HepG2 (cell line): ENCODE results near the gene SOAT2. TPM values are rescaled to one million over a fixed set of nuclear protein-coding genes. Genes with fewer than 3 reads are reported as not detected.
A peak's percentile ranks its signal among the peaks of the same experiment; 100 is the strongest.

ENCODE experiments used
- BCL6 ChIP-seq: IDR thresholded peaks from 2 replicates; pipeline ENCODE4 v1.6.1; 2016; ENCODE audit warnings: missing genetic modification reagents, missing compliant biosample characterization
- EHMT2 ChIP-seq: fragments of 200-600 bp; sonication (generic); IDR thresholded peaks from 2 replicates; pipeline ENCODE4 v1.7.0; 2017; ENCODE audit warnings: antibody characterized with exemption, low read depth, low read length, borderline replicate concordance
- EP300 ChIP-seq, 3 experiments: sonication (generic) in 1 of 3; formaldehyde crosslinking in 1 of 3; IDR thresholded peaks; 2 replicates each; pipeline versions ENCODE4 v1.5.1 to v1.6.1; 2011 to 2020; ENCODE audit warnings: low read depth in 2 of 3, low read length in 2 of 3, borderline replicate concordance in 1 of 3, improper control_type of control experiment in 1 of 3, mild to moderate bottlenecking in 1 of 3, missing genetic modification reagents in 1 of 3, moderate library complexity in 1 of 3
- FOSL1 ChIP-seq: sonication (generic); formaldehyde crosslinking; IDR thresholded peaks from 2 replicates; pipeline ENCODE4 v1.9.0; 2021; ENCODE audit warnings: missing genetic modification reagents, borderline replicate concordance
- FOXA1 ChIP-seq, 2 experiments: fragments of 450-650 bp in 1 of 2; sonication (generic) in 1 of 2; formaldehyde crosslinking in 1 of 2; IDR thresholded peaks; 2 replicates each; pipeline versions ENCODE4 v1.4.0 to v1.6.1; 2016 to 2020; ENCODE audit warnings: missing genetic modification reagents in 1 of 2
- FOXA3 ChIP-seq: IDR thresholded peaks from 2 replicates; pipeline ENCODE4 v1.6.1; 2016; ENCODE audit warnings: missing genetic modification reagents, missing compliant biosample characterization
- FOXJ3 ChIP-seq: sonication (generic); formaldehyde crosslinking; IDR thresholded peaks from 2 replicates; pipeline ENCODE4 v1.4.0; 2020; ENCODE audit warnings: missing genetic modification reagents, mild to moderate bottlenecking, borderline replicate concordance
- HOXA3 ChIP-seq: sonication (generic); formaldehyde crosslinking; IDR thresholded peaks from 2 replicates; pipeline ENCODE4 v1.5.0; 2020; ENCODE audit warnings: missing genetic modification reagents
- MTA1 ChIP-seq: sonication (generic); formaldehyde crosslinking; IDR thresholded peaks from 2 replicates; pipeline ENCODE4 v1.4.0; 2020; ENCODE audit warnings: missing genetic modification reagents, mild to moderate bottlenecking, borderline replicate concordance
- MYC ChIP-seq: sonication (generic); formaldehyde crosslinking; IDR thresholded peaks from 2 replicates; pipeline ENCODE4 v1.9.0; 2021; ENCODE audit warnings: missing genetic modification reagents, borderline replicate concordance
- NR2C2 ChIP-seq: sonication (generic); formaldehyde crosslinking; IDR thresholded peaks from 2 replicates; pipeline ENCODE4 v1.4.0; 2020; ENCODE audit warnings: missing genetic modification reagents, mild to moderate bottlenecking, moderate library complexity, borderline replicate concordance
- NR2F2 ChIP-seq: IDR thresholded peaks from 2 replicates; pipeline ENCODE4 v1.6.1; 2012; ENCODE audit warnings: low read depth, inconsistent platforms, borderline replicate concordance
- NR2F6 ChIP-seq, 2 experiments: IDR thresholded peaks; 2 replicates each; pipeline ENCODE4 v1.6.1; 2016; ENCODE audit warnings: antibody characterized with exemption in 1 of 2, mild to moderate bottlenecking in 1 of 2
- RBFOX2 ChIP-seq: fragments of 200-400 bp; formaldehyde crosslinking; IDR thresholded peaks from 2 replicates; pipeline ENCODE4 v1.6.1; 2017; ENCODE audit warnings: low read depth, mild to moderate bottlenecking, low read length
- SALL1 ChIP-seq: sonication (generic); formaldehyde crosslinking; IDR thresholded peaks from 2 replicates; pipeline ENCODE4 v1.8.0; 2022; ENCODE audit warnings: mild to moderate bottlenecking, missing genetic modification reagents
- SIX4 ChIP-seq: sonication (generic); formaldehyde crosslinking; IDR thresholded peaks from 2 replicates; pipeline ENCODE4 v1.4.0; 2020; ENCODE audit warnings: missing genetic modification reagents
- SP5 ChIP-seq: IDR thresholded peaks from 2 replicates; pipeline ENCODE4 v1.6.1; 2016; ENCODE audit warnings: low read depth, borderline replicate concordance
- STAT5B ChIP-seq: sonication (generic); formaldehyde crosslinking; IDR thresholded peaks from 2 replicates; pipeline ENCODE4 v1.4.0; 2020; ENCODE audit warnings: missing genetic modification reagents
- TGIF2 ChIP-seq: IDR thresholded peaks from 2 replicates; pipeline ENCODE4 v1.6.1; 2016; ENCODE audit warnings: control low read depth, missing compliant biosample characterization
- U2AF1 ChIP-seq: fragments of 200-400 bp; formaldehyde crosslinking; optimal IDR thresholded peaks from 2 replicates; pipeline ENCODE3; 2017; ENCODE audit warnings: mild to moderate bottlenecking, low read depth, low read length
- ZNF619 ChIP-seq: sonication (generic); formaldehyde crosslinking; IDR thresholded peaks from 2 replicates; pipeline ENCODE4 v1.4.0; 2020; ENCODE audit warnings: mild to moderate bottlenecking, missing genetic modification reagents
- ZNF746 ChIP-seq: sonication (generic); formaldehyde crosslinking; IDR thresholded peaks from 2 replicates; pipeline ENCODE4 v1.8.0; 2022; ENCODE audit warnings: mild to moderate bottlenecking, missing genetic modification reagents
- ZNF788 ChIP-seq: sonication (generic); formaldehyde crosslinking; IDR thresholded peaks from 2 replicates; pipeline ENCODE4 v1.5.0; 2020; ENCODE audit warnings: mild to moderate bottlenecking, missing genetic modification reagents, borderline replicate concordance
- ZNF841 ChIP-seq: sonication (generic); formaldehyde crosslinking; IDR thresholded peaks from 2 replicates; pipeline ENCODE4 v1.8.1; 2023; ENCODE audit warnings: missing genetic modification reagents, borderline replicate concordance
- polyA plus RNA-seq, 8 experiments: library from polyadenylated mRNA; depleted of rRNA in 3 of 8; stranded (reverse) in 7 of 8; unstranded in 1 of 8; fragments of >200 nt; fragmentation: Illumina TruSeq in 4 of 8; extraction: Trizol in 4 of 8; gene quantifications; 2 replicates each; pipeline versions ENCODE4 v1.2.1 to v1.2.3, GENCODE V29; 2011 to 2016; ENCODE audit warnings: low read depth in 4 of 8, missing spikeins in 1 of 8, mixed read lengths in 1 of 8; ENCODE audit not compliant: insufficient read depth in 1 of 8
- total RNA-seq, 5 experiments: library from RNA; depleted of rRNA; stranded (reverse); fragments of >200 nt; fragmentation: Illumina TruSeq; extraction: Trizol; gene quantifications; 2 replicates each; pipeline ENCODE4 v1.2.3, GENCODE V29; 2016; ENCODE audit warnings: low read depth in 1 of 5
- TF ChIP-seq, protein P1 (sequence below): sonication (generic); formaldehyde crosslinking; IDR thresholded peaks from 2 replicates; pipeline ENCODE4 v1.8.1; 2022; ENCODE audit warnings: mild to moderate bottlenecking, missing genetic modification reagents
- TF ChIP-seq, protein P2 (sequence below): sonication (generic); formaldehyde crosslinking; IDR thresholded peaks from 2 replicates; pipeline ENCODE4 v1.8.0; 2022; ENCODE audit warnings: missing genetic modification reagents, mild to moderate bottlenecking, moderate library complexity, borderline replicate concordance

SOAT2 gene
- total and polyA plus RNA-seq, 2 of the 13 experiments (the other 11 are each of a cell fraction or from before 2014, with no cell fraction given): 14.9 to 108 TPM

DNA sequence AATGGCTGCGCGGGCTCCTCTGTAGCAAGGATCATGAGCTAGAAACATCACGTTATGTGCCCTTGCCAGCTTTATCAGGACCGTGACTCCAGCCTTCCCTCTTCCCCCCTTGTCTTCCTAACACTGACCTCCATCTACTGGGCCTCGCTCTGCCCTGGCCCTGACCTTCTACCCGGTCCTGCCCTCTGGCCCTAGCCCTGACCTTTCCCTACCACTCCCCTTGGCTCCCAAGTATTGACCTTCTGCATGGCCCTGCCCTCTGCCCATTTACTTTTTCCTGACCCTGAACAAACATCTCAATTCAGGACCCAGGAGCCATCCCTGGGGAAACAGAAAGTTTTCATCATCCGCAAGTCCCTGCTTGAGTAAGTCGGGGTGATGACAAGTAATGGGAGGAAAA is 2.0 kb downstream of the SOAT2 start (continued):
- TF ChIP-seq FOXA1 (IDR thresholded peaks at IDR 0.05) (no peak), FOXA1 (CRISPR knock-in tag; IDR thresholded peaks at IDR 0.05) (0 out of 2 replicates have a peak, but pooled peaks have one; percentile 7), U2AF1 (no peak), FOXJ3 (CRISPR knock-in tag) (no peak), EP300 (IDR thresholded peaks at IDR 0.05; ENCODE audit: low read depth in 2 of 2, low read length in 2 of 2) (peak in 1 of 2 experiments; percentile 67; a peak in 1 of 4 replicates), EP300 (CRISPR knock-in tag; IDR thresholded peaks at IDR 0.05; ENCODE audit: borderline replicate concordance) (no peak), STAT5B (CRISPR knock-in tag) (no peak), SP5 (CRISPR knock-in tag) (0 out of 2 replicates have a peak, but pooled peaks have one; percentile 26), ZNF619 (CRISPR knock-in tag) (no peak), EHMT2 (no peak), NR2C2 (CRISPR knock-in tag) (peak; percentile 81), MYC (peak; percentile 37; the same call in 1 of the 2 replicates), ZNF841 (CRISPR knock-in tag) (no peak), HOXA3 (CRISPR knock-in tag) (peak; percentile 26; the same call in 1 of the 2 replicates), SALL1 (CRISPR knock-in tag) (peak; percentile 69; the same call in 1 of the 2 replicates), NR2F2 (peak; percentile 97), ZNF788 (CRISPR knock-in tag) (peak; percentile 37; the same call in 1 of the 2 replicates), ZNF746 (CRISPR knock-in tag) (0 out of 2 replicates have a peak, but pooled peaks have one; percentile 57), SIX4 (CRISPR knock-in tag) (no peak), FOXA3 (0 out of 2 replicates have a peak, but pooled peaks have one; percentile 9), TGIF2 (CRISPR knock-in tag) (no peak), NR2F6 (IDR thresholded peaks at IDR 0.05) (peak; percentile 95), NR2F6 (CRISPR knock-in tag; IDR thresholded peaks at IDR 0.05) (peak; percentile 89), RBFOX2 (peak; percentile 14; the same call in 1 of the 2 replicates), FOSL1 (CRISPR knock-in tag) (no peak), MTA1 (peak; percentile 42; the same call in 1 of the 2 replicates), BCL6 (CRISPR knock-in tag) (peak; percentile 44; the same call in 1 of the 2 replicates)
- TF ChIP-seq, protein P1, sequence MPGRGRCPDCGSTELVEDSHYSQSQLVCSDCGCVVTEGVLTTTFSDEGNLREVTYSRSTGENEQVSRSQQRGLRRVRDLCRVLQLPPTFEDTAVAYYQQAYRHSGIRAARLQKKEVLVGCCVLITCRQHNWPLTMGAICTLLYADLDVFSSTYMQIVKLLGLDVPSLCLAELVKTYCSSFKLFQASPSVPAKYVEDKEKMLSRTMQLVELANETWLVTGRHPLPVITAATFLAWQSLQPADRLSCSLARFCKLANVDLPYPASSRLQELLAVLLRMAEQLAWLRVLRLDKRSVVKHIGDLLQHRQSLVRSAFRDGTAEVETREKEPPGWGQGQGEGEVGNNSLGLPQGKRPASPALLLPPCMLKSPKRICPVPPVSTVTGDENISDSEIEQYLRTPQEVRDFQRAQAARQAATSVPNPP (CRISPR knock-in tag): no peak
- TF ChIP-seq, protein P2, sequence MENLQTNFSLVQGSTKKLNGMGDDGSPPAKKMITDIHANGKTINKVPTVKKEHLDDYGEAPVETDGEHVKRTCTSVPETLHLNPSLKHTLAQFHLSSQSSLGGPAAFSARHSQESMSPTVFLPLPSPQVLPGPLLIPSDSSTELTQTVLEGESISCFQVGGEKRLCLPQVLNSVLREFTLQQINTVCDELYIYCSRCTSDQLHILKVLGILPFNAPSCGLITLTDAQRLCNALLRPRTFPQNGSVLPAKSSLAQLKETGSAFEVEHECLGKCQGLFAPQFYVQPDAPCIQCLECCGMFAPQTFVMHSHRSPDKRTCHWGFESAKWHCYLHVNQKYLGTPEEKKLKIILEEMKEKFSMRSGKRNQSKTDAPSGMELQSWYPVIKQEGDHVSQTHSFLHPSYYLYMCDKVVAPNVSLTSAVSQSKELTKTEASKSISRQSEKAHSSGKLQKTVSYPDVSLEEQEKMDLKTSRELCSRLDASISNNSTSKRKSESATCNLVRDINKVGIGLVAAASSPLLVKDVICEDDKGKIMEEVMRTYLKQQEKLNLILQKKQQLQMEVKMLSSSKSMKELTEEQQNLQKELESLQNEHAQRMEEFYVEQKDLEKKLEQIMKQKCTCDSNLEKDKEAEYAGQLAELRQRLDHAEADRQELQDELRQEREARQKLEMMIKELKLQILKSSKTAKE (CRISPR knock-in tag): peak; percentile 29; the same call in 1 of the 2 replicates
